NCI-H2081 (cell line): Measurements from ENCODE around the gene PRKAR1B.
"Not testable (repeated sequence)": the region's sequence is repeated elsewhere in the genome, so short reads cannot be mapped to it uniquely, and the experiment has no call there.

Source experiments
- DNase-seq, 2 experiments: peaks; one replicate each; lab custom pipeline; 2025; lab: John Stamatoyannopoulos, UW

Gene PRKAR1B

DNA sequence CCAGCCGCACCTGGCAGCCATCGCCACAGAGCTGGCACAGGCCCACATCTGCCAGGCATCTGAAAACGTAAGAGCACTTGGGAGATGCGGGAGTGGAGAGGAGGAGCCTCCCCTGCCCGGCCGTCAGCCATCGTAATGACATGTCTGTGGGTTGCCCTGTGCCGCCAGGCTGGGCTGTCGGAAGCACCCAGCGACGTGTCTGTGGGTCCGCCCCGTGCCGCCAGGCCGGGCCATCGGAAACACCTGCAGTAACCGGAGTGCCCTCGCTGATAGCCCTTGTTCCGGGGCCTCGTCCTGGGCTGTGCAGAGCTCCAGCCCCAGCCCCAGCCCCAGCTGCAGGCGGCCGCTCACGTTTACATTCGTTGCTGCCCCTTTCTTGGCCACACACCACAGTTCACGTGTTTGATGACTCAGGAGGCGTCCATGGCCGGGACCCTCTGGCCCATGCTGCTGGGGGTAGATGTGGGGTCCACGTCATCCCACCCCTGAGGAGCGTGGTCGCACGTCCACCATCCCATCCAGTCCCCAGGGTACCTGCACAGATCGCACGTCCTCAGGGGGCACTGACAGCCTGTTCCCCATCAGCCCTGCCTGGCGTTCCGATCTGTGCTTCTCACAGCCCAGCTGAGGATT, 30.0 kb upstream of the PRKAR1B start:
- no peak for DNase-seq

DNA sequence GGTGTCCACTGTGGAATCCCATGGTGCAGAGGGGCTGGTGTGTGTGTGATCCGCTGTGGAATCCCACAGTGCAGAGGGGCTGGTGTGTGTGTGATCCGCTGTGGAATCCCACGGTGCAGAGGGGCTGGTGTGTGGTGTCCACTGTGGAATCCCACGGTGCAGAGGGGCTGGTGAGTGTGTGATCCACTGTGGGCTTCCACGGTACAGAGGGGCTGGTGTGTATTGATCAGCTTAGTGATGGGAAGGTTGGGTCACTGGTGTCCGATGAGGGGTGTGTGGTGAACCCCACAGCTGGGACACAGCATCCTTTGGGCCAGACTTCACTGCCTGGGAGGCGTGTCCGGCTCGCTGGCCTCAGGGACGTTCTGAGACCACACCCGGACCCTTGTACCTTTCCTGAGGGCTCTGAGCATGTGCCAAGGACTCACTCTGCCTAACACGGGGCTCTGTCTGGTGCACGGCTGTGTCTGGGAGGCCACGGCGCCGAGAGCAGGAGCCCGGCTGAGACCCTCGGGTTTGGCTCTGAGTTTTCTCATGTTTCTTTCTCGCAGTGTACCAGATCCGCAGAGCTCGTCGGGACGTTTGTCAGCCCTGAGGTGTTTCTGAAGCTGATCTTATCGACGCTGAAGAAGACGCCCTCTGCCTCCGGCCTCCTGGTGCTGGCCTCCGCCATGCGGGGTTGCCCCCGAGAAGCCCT, 29.3 kb upstream of the PRKAR1B start:
- no peak for DNase-seq

DNA sequence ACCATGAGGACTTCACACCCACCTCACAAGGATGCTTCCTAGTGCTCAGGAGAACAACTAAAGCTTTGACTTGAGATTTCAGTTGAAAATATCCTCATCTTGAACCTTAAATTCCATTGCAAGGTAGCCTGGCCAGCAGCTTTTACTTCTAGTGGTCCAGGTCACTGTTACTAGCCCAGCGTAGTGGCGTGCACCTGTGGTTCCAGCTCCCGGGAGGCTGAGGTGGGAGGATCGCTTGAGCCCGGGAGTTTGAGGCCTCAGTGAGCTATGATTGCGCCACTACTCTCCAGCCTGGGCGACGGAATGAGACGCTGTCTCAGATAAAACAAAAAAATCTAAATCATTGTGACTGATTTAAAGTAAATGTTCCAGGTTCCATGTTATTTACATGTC, 28.3 kb upstream of the PRKAR1B start:
- no peak for DNase-seq

GRCh38 chr7:754531-755412, 27.7 kb upstream of the PRKAR1B start:
- DNase-seq, result no peak

- DNase-seq, result no peak
These were observed 26.1 kb upstream of the PRKAR1B start for GRCh38 chr7:753190-753589.

DNA sequence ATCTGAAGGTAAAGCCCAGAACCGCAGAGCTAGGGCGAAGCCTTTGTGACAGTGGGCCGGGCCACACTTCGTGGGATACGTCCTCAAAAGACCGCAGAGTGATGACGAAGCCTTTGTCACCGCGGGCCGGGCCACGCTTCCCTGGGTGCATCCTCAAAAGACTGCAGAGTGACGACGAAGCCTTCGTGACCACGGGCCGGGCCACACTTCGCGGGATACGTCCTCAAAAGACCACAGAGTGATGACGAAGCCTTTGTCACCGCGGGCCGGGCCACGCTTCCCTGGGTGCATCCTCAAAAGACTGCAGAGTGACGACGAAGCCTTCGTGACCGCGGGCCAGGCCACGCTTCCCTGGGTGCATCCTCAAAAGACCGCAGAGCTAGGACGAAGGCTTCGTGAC, 25.2 kb upstream of the PRKAR1B start:
- DNase-seq, result not testable (repeated sequence)

DNA sequence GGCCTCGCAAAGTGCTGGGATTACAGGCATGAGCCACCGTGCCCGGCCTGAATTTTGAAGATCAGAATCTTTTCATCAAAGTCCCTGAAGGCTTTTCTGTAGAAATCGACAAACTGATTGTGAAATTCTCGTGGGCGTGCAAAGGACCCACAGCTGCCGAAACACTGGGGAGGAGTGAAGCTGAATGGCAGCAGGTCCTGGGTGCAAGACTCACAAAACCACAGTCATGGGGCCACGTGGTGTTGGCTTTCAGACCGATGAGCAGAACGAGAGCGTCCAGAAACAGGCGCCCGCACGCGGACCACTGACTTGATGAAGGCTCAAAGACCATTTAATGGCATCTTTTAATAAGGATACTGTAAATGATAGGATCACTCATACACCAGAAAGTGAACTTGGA, 24.7 kb upstream of the PRKAR1B start:
- no peak for DNase-seq

GRCh38 chr7:750111-750905, 23.2 kb upstream of the PRKAR1B start:
- no peak for DNase-seq

- DNase-seq, result no peak
These were observed 22.1 kb upstream of the PRKAR1B start for GRCh38 chr7:749140-749551.

DNA sequence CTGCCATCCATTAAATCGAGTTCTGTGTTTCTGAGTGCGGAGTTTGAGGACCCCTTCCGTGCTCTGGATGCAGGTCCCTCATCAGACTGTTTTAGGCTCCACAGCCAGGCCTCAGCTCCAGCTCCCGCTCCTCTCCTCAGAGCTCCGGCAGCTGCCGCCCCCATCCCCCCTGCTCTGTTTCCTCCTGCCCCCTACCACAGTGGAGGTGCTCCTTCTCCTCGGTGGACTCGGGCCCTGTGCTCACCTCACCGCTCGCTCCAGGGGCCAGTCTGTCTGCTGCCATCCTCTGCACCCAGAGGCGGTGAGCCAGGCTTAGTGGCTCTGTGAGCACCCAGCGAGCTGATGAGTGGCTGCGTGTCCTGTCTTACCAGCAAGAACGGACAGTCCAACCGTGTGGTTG, 21.4 kb upstream of the PRKAR1B start:
- no peak for DNase-seq

- DNase-seq, result no peak
These were observed 20.1 kb upstream of the PRKAR1B start for GRCh38 chr7:747186-747585.

DNA sequence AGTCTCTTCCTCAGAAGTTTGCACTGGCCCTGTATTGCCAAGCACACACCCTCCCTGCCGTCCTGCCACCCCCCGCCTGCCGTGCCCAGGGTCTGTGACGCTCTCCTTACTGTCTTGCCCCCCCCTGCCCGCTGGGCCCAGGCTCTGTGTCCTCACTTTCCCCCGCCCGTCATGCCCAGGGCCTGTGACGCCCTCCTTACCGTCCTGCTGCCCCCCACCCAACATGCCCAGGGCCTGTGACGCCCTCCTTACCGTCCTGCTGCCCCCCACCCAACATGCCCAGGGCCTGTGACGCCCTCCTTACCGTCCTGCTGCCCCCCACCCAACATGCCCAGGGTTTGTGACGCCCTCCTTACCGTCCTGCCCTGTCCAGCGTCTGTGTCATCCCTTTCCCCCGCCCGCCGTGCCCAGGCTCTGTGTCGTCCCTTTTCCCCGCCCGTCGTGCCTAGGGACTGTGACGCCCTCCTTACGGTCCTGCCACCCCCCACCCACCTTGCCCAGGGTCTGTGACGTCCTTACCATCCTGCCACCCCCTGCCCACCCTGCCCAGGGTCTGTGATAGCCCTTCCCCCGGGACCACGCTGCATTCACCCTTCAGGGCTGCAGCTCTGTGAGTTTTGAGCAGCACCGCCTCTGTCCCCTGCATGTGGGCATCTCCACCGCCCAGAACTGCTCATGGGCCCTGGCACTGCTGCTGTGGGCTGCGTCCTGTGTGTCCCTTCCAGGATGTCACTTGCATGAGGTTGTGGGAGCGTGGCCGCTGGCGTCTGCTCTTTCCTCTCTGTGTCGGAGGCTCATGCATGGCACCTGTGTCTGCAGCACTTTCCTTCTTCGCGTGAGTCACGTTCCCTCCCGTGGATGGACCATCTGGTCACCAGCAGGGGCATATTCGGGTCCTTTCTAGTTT, 19.3 kb upstream of the PRKAR1B start:
- no peak for DNase-seq

- no peak for DNase-seq
These were observed 18.5 kb upstream of the PRKAR1B start for GRCh38 chr7:745431-746154.

DNA sequence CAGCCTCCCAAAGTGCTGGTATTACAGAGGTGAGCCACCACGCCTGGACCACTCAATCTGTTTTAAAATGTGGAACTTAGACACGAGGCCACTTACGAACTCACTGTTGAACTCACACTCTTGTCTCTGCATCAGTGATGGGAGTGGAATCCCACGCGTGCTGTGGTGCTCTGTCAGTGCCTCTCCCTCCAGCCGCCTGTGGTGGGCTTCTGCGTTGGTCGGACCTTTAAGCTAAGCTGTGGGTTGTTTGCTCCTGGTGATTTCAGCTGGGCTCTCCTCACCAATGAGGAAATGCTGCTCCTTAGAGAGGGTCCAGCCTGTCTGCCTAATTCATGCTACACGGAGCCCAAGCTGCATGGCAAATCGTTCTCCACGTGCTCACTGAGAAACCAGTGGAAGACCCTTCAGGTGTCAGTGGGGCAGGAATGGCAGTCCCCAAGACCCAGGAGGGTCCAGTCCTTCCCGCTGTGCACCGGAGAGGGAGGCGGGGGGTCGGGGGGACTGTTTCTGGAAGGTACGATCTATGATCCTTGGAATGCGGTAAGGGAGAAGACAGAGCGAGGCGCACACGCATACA, 17.9 kb upstream of the PRKAR1B start:
- no peak for DNase-seq

DNA sequence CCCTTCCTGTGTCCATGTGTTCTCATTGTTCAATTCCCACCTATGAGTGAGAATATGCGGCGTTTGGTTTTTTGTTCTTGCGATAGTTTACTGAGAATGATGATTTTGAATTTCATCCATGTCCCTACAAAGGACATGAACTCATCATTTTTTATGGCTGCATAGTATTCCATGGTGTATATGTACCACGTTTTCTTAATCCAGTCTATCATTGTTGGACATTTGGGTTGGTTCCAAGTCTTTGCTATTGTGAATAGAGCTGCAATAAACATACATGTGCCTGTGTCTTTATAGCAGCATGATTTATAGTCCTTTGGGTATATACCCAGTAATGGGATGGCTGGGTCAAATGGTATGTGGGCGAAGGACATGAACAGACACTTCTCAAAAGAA, 17.0 kb upstream of the PRKAR1B start:
- DNase-seq, result not testable (repeated sequence)

DNA sequence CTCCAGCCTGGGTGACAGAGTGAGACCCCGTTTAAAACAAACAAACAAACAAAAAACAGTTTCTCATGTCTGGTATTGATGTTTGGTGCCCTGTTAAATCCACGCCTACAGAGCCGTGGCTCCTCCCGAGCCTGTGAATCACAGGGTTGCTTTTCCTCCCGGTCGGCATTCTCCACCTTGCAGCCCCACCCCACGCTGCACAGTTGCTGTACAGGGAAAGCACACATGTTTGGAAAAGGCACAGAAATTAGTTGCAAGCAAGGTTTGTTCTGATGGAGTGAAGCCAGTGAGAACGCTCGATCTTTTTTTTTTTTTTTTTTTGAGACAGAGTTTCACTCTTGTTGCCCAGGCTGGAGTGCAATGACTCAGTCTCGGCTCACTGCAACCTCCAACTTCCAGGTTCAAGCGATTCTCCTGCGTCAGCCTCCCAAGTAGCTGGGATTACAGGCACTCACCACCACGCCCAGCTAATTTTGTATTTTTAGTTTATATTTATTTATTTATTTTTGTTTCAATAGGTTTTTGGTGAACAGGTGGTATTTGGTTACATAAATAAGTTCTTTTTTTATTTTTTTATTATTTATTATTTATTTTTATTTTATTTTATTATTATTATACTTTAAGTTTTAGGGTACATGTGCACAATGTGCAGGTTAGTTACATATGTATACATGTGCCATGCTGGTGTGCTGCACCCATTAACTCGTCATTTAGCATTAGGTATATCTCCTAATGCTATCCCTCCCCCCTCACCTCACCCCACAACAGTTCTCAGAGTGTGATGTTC, 16.5 kb upstream of the PRKAR1B start:
- not testable (repeated sequence) for DNase-seq

- no peak for DNase-seq
These were observed 15.7 kb upstream of the PRKAR1B start for GRCh38 chr7:742791-743190.

GRCh38 chr7:741850-742249, 14.8 kb upstream of the PRKAR1B start:
- no peak for DNase-seq

GRCh38 chr7:741191-741671, 14.2 kb upstream of the PRKAR1B start:
- no peak for DNase-seq
